Vagina (tissue), 2 donors: Measurements from ENCODE around the gene CNGA3. TPM values are rescaled to one million over a fixed set of nuclear protein-coding genes. Genes with fewer than 3 reads are reported as not detected.

Experiments used
- DNase-seq, 2 donors: peaks; one replicate each; pipeline ENCODE4 v3.0.0-alpha.2; 2017; ENCODE audit errors: extremely low spot score in 2 of 2
- H3K27ac ChIP-seq: fragments of 200-600 bp; sonication (generic); one replicate; pipeline ENCODE4 v1.5.1; 2019
- H3K27me3 ChIP-seq: fragments of 200-600 bp; sonication (generic); one replicate; pipeline ENCODE4 v1.5.1; 2019
- H3K36me3 ChIP-seq, 2 donors: fragments of 200-600 bp; sonication (generic); one replicate each; pipeline ENCODE4 v1.5.1; 2017 to 2019
- H3K4me1 ChIP-seq: fragments of 200-600 bp; sonication (generic); one replicate; pipeline ENCODE4 v1.5.1; 2019
- H3K4me3 ChIP-seq, 2 donors: fragments of 200-600 bp; sonication (generic); 1 replicate in 1 of 2; 2 replicates in 1 of 2; pipeline ENCODE4 v1.5.1; 2016 to 2019
- H3K9me3 ChIP-seq: fragments of 200-600 bp; sonication (generic); one replicate; pipeline ENCODE4 v1.5.1; 2019
- CTCF ChIP-seq, 3 experiments: fragments of 450-650 bp in 2 of 3; fragments of 200-600 bp in 1 of 3; sonication (generic) in 1 of 3; IDR thresholded peaks; one replicate each; pipeline ENCODE4 v1.5.1; 2017 to 2019; ENCODE audit warnings: antibody characterized with exemption in 3 of 3, mild to moderate bottlenecking in 2 of 3, moderate library complexity in 2 of 3
- POLR2A ChIP-seq, 2 donors: fragments of 450-650 bp; IDR thresholded peaks; one replicate each; pipeline ENCODE4 v1.6.1; 2017; ENCODE audit warnings: antibody characterized with exemption in 2 of 2, mild to moderate bottlenecking in 2 of 2, moderate library complexity in 2 of 2
- POLR2AphosphoS5 ChIP-seq, 2 donors: sonication (generic); formaldehyde crosslinking; IDR thresholded peaks; one replicate each; pipeline ENCODE4 v1.9.0; 2017; ENCODE audit warnings: antibody characterized with exemption in 2 of 2, mild to moderate bottlenecking in 2 of 2, low read depth in 1 of 2; ENCODE audit not compliant: insufficient read depth in 1 of 2
- intact Hi-C: fragments of 100-400 bp; cut with DNase I; formaldehyde crosslinking; loops from one replicate; pipeline ENCODE4 v1.15.1; 2023
- total RNA-seq: library from RNA; depleted of rRNA; stranded (reverse); fragments of >200 nt; gene quantifications from one replicate; pipeline ENCODE4 v1.2.3, GENCODE V29; 2016

CNGA3 gene
- total RNA-seq, 1 donor from 2014 or later: not detected

GRCh38 chr2:98355881-98356280, 9.6 kb downstream of the CNGA3 start:
- TF ChIP-seq POLR2A (IDR thresholded peaks at IDR 0.05): no peak
- no peak for TF ChIP-seq POLR2AphosphoS5 (IDR thresholded peaks at IDR 0.05; ENCODE audit: insufficient read depth in 1 of 2, low read depth in 1 of 2)
- no peak for TF ChIP-seq CTCF (IDR thresholded peaks at IDR 0.05)
- Histone ChIP-seq H3K36me3 (no peaks in the 10 kb centered on the region), H3K4me3 (no peak overlapping the region), H3K4me1 (no peaks in the 10 kb centered on the region), H3K27ac (no peak overlapping the region), H3K9me3 (no peaks in the 10 kb centered on the region), H3K27me3 (no peaks in the 10 kb centered on the region)
- intact Hi-C loops: no loop called here
- no peak for DNase-seq

- no peak overlapping the region for H3K4me3 ChIP-seq
- no peak for DNase-seq
- no peaks in the 10 kb centered on the region for H3K9me3 ChIP-seq
- TF ChIP-seq POLR2AphosphoS5 (IDR thresholded peaks at IDR 0.05; ENCODE audit: insufficient read depth in 1 of 2, low read depth in 1 of 2): no peak
- no peaks in the 10 kb centered on the region for H3K36me3 ChIP-seq
- intact Hi-C loops: no loop called here
- no peak overlapping the region for H3K27ac ChIP-seq
- H3K27me3 ChIP-seq: no peaks in the 10 kb centered on the region
- no peaks in the 10 kb centered on the region for H3K4me1 ChIP-seq
Measured at GRCh38 chr2:98356729-98357128, 10.5 kb downstream of the CNGA3 start.

GRCh38 chr2:98357849-98358248, 11.6 kb downstream of the CNGA3 start:
- TF ChIP-seq POLR2AphosphoS5 (IDR thresholded peaks at IDR 0.05; ENCODE audit: insufficient read depth in 1 of 2, low read depth in 1 of 2) (no peak), CTCF (IDR thresholded peaks at IDR 0.05) (no peak), POLR2A (IDR thresholded peaks at IDR 0.05) (no peak)
- H3K4me1 ChIP-seq: no peaks in the 10 kb centered on the region
- H3K4me3 ChIP-seq: no peak overlapping the region
- no peaks in the 10 kb centered on the region for H3K9me3 ChIP-seq
- H3K27me3 ChIP-seq: no peaks in the 10 kb centered on the region
- H3K36me3 ChIP-seq: no peaks in the 10 kb centered on the region
- H3K27ac ChIP-seq: no peak overlapping the region
- intact Hi-C loops: no loop called here
- DNase-seq: no peak

GRCh38 chr2:98359986-98360385, 13.7 kb downstream of the CNGA3 start:
- Histone ChIP-seq H3K4me3 (no peak overlapping the region), H3K27me3 (no peaks in the 10 kb centered on the region), H3K4me1 (no peaks in the 10 kb centered on the region), H3K9me3 (no peaks in the 10 kb centered on the region), H3K27ac (no peak overlapping the region), H3K36me3 (no peaks in the 10 kb centered on the region)
- TF ChIP-seq POLR2AphosphoS5 (IDR thresholded peaks at IDR 0.05; ENCODE audit: insufficient read depth in 1 of 2, low read depth in 1 of 2): no peak
- DNase-seq: peak in 1 of 2 donors; percentile 49
- intact Hi-C loops: no loop called here

- H3K27me3 ChIP-seq: no peaks in the 10 kb centered on the region
- no peak overlapping the region for H3K4me3 ChIP-seq
- no peaks in the 10 kb centered on the region for H3K36me3 ChIP-seq
- TF ChIP-seq CTCF (IDR thresholded peaks at IDR 0.05) (no peak), POLR2A (IDR thresholded peaks at IDR 0.05) (no peak), POLR2AphosphoS5 (IDR thresholded peaks at IDR 0.05; ENCODE audit: insufficient read depth in 1 of 2, low read depth in 1 of 2) (no peak)
- H3K9me3 ChIP-seq: no peaks in the 10 kb centered on the region
- no peak overlapping the region for H3K27ac ChIP-seq
- no peak for DNase-seq
- no peaks in the 10 kb centered on the region for H3K4me1 ChIP-seq
- intact Hi-C loops: no loop called here
Measured at GRCh38 chr2:98367721-98368120, 21.5 kb downstream of the CNGA3 start.

- no peaks in the 10 kb centered on the region for H3K36me3 ChIP-seq
- no peak overlapping the region for H3K4me3 ChIP-seq
- no peak for TF ChIP-seq CTCF (IDR thresholded peaks at IDR 0.05)
- no peak for TF ChIP-seq POLR2AphosphoS5 (IDR thresholded peaks at IDR 0.05; ENCODE audit: insufficient read depth in 1 of 2, low read depth in 1 of 2)
- TF ChIP-seq POLR2A (IDR thresholded peaks at IDR 0.05): no peak
- H3K27me3 ChIP-seq: no peaks in the 10 kb centered on the region
- H3K27ac ChIP-seq: no peak overlapping the region
- peak in 1 of 2 donors; percentile 81 for DNase-seq
- no peaks in the 10 kb centered on the region for H3K9me3 ChIP-seq
- intact Hi-C loops: no loop called here
- H3K4me1 ChIP-seq: no peaks in the 10 kb centered on the region
Measured at GRCh38 chr2:98369710-98370239, 23.5 kb downstream of the CNGA3 start.
